ENCODE results near the gene KIAA1217. TPM values are rescaled to one million over a fixed set of nuclear protein-coding genes. Genes with fewer than 3 reads are reported as not detected.
A peak's percentile ranks its signal among the peaks of the same experiment; 100 is the strongest.

Gene KIAA1217
- total and polyA plus RNA-seq, 2 experiments from 2014 or later = 5.4 to 8.1 TPM

DNA sequence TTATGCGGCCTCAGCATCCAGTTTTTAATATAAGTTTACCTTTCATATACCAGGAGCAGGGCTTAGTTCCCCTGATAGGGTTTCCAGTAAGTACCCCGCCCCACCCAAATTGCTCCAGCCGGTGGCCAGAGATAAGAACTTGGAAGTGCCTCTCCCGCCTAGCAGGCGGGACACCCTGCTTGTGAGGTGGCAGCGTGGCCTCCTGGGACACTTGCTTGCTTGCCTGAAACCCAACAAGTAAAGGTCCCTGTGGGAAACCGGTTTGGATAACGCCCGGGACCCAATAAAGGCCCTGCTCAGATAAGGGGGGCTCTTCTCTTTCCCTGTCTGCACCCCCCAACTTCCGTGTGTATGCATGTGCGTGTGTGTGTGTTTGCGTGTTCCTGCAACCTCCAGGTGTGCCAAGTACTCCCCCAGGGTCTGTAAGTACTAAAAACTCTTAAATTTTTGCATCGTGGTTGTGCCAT, 360.4 kb downstream of the KIAA1217 start:
- no peaks in the 10 kb centered on the region for H3F3A ChIP-seq (ENCODE audit: insufficient read depth)
- no peak overlapping the region for H3K4me2 ChIP-seq (ENCODE audit: unreplicated experiment)
- 81 to 86% methylated on average over 13 of the region's 13 CpGs for WGBS, 2 experiments (ENCODE audit: low coverage in 1 of 2, low lambda C conversion rate in 2 of 2, missing lambda C conversion rate in 2 of 2)
- H3K79me2 ChIP-seq (ENCODE audit: insufficient read depth) = no peaks in the 10 kb centered on the region
- H3K9ac ChIP-seq = no peak overlapping the region
- TF ChIP-seq EZH2phosphoT487 (IDR thresholded peaks at IDR 0.05; ENCODE audit: insufficient read depth, low read depth) (no peak), EZH2 (IDR thresholded peaks at IDR 0.05; ENCODE audit: insufficient read depth, poor library complexity, severe bottlenecking) (no peak)
- no peaks in the 10 kb centered on the region for H3K4me1 ChIP-seq (ENCODE audit: insufficient read depth)
- no peak overlapping the region for H3K27ac ChIP-seq
- in situ Hi-C loops (cut with MboI) = no loop called here
- H3K9me2 ChIP-seq (ENCODE audit: insufficient read depth) = no peaks in the 10 kb centered on the region
- H4K20me1 ChIP-seq (ENCODE audit: insufficient read depth) = no peaks in the 10 kb centered on the region
- no peak overlapping the region for H2AFZ ChIP-seq
- no peaks in the 10 kb centered on the region for H3K27me3 ChIP-seq (replicated peaks; ENCODE audit: insufficient read depth)
- H3K36me3 ChIP-seq (ENCODE audit: low read depth) = no peaks in the 10 kb centered on the region
- no peak for DNase-seq
- no peak overlapping the region for H3K4me3 ChIP-seq
- no peaks in the 10 kb centered on the region for H3K9me3 ChIP-seq (ENCODE audit: low read depth)

DNA sequence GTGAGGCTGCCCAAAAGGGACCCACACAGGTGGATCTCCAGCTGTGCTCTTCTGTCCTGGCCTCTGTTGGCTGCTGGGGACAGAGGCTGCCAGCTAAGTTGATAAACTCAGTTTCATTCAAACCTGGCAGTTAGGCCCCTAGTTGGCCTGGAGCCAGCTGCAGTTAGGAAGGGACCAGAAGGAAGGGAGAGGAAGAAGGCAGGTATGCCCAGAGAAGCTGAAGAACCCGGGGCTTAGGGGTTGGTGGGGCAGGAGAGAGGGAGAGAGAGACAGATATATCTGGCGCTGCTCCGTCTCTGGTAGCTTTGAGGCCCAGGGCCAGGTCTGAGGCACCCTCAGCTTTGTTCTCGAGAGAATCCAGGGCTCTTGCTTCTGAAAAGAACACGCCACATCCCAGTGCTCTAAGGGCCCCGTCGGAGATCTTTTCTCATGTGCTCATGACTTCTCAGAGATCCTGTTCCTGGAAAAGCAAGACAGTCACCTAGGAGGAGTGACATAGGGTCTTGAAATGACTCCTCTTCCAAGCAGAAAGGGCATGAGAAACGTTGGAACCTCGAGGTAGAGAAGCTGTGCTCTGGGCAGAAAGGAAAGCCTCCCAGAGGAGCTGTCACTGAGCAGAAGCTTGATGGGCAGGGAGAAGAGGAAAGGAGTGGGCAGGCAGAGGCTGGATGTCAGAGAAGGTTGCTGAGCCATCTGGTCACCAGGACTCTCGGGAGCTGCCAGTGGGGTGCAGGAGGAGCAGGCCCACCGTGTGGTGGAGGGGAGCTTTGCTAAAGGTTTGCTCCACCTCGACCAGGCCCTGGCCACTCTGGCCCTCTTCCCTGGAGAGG, 361.1 kb downstream of the KIAA1217 start:
- Histone ChIP-seq H3K9ac (no peak overlapping the region), H3F3A (ENCODE audit: insufficient read depth) (0 out of 2 replicates have a peak, but pooled peaks cover 4% of the 10 kb centered on the region), H3K79me2 (ENCODE audit: insufficient read depth) (no peaks in the 10 kb centered on the region), H3K27ac (no peak overlapping the region), H3K4me3 (no peak overlapping the region), H3K9me3 (ENCODE audit: low read depth) (no peaks in the 10 kb centered on the region), H3K4me1 (ENCODE audit: insufficient read depth) (no peaks in the 10 kb centered on the region), H3K27me3 (replicated peaks; ENCODE audit: insufficient read depth) (no peaks in the 10 kb centered on the region), H4K20me1 (ENCODE audit: insufficient read depth) (no peaks in the 10 kb centered on the region), H2AFZ (no peak overlapping the region), H3K4me2 (ENCODE audit: unreplicated experiment) (no peak overlapping the region), H3K9me2 (ENCODE audit: insufficient read depth) (no peaks in the 10 kb centered on the region), H3K36me3 (ENCODE audit: low read depth) (no peaks in the 10 kb centered on the region)
- WGBS, 2 experiments (ENCODE audit: low coverage in 1 of 2, low lambda C conversion rate in 2 of 2, missing lambda C conversion rate in 2 of 2) = 52 to 56% methylated on average over 12 of the region's 12 CpGs
- no peak for DNase-seq
- in situ Hi-C loops (cut with MboI) = no loop called here
- TF ChIP-seq EZH2 (IDR thresholded peaks at IDR 0.05; ENCODE audit: insufficient read depth, poor library complexity, severe bottlenecking) = no peak
- TF ChIP-seq EZH2phosphoT487 (IDR thresholded peaks at IDR 0.05; ENCODE audit: insufficient read depth, low read depth) = no peak

DNA sequence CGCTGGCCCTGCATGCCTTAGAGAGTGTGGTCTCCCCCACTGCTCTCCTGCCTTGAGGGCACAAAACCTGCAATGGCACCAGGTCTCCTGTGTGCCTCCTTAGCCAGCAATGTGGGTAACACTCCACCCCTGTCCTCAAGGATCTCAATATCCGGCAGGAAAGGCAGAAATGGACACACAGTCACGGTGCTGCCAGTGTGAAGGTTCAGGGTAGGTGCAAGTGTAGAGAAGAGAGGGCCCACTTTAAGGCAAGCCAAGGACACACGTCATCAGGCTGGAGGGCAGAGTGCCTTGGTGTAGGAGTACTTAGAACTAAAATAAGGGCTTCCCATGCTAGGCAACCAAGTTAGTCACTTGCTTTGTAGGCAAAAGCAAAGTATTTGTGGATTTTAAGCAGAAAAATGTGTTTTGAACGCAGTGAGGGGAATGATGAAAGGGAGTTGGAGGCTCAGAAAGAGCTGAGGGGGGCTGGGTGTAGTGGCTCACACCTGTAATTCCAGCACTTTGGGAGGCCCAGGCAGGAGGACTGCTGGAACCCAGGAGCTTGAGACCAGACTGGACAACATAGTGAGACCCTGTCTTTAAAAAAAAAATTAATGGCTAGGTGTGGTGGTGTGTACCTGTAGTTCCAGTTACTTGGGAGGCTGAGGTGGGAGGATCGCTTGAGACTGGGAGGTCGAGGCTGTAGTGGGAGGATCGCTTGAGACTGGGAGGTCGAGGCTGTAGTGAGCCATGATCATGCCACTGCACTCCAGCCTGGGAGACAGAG, 361.9 kb downstream of the KIAA1217 start:
- in situ Hi-C loops (cut with MboI) = no loop called here
- Histone ChIP-seq H3K27ac (no peak overlapping the region), H3K9me2 (ENCODE audit: insufficient read depth) (no peaks in the 10 kb centered on the region)

DNA sequence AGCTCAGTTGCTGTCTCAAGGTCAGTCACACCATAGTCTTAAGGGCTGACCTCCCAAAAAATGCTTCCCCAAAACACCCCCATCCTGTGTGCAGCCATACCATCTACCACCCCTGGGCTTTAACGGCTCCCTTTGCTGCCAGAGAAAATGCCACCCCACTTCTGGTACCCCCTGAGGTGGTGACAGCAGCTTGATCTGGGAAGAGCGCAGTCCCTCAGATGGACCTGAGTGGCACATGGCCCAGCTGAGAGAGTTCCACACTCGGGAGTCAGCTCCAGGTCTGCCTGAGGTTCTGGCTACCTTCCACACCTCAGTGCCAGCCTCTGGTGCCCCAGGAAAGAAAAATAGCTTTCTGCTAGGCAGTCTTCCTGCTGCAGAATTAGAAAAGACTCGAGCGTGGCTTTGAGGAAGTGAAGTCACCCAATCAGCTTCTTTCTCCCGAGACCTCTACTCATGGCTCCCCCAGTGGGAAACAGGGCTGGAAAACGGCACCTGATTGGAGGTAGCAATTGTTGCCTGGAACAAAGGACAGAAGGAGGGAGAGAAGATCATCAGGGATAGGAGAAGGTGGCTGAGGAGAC, 363.0 kb downstream of the KIAA1217 start:
- Histone ChIP-seq H3K9me2 (ENCODE audit: insufficient read depth) (no peaks in the 10 kb centered on the region), H3K4me3 (no peak overlapping the region), H3K36me3 (ENCODE audit: low read depth) (no peaks in the 10 kb centered on the region), H3K79me2 (ENCODE audit: insufficient read depth) (no peaks in the 10 kb centered on the region), H3K9me3 (ENCODE audit: low read depth) (no peaks in the 10 kb centered on the region), H3K4me2 (ENCODE audit: unreplicated experiment) (no peak overlapping the region), H3K27me3 (replicated peaks; ENCODE audit: insufficient read depth) (no peaks in the 10 kb centered on the region), H2AFZ (no peak overlapping the region), H3K27ac (no peak overlapping the region), H3F3A (ENCODE audit: insufficient read depth) (peaks cover 16% of the 10 kb centered on the region; the same call in 1 of the 2 replicates), H3K9ac (no peak overlapping the region), H4K20me1 (ENCODE audit: insufficient read depth) (no peaks in the 10 kb centered on the region), H3K4me1 (ENCODE audit: insufficient read depth) (no peaks in the 10 kb centered on the region)
- TF ChIP-seq EZH2phosphoT487 (IDR thresholded peaks at IDR 0.05; ENCODE audit: insufficient read depth, low read depth) = no peak
- TF ChIP-seq EZH2 (IDR thresholded peaks at IDR 0.05; ENCODE audit: insufficient read depth, poor library complexity, severe bottlenecking) = no peak
- no peak for DNase-seq
- 70 to 75% methylated on average over 7 of the region's 7 CpGs for WGBS, 2 experiments (ENCODE audit: low coverage in 1 of 2, low lambda C conversion rate in 2 of 2, missing lambda C conversion rate in 2 of 2)
- in situ Hi-C loops (cut with MboI) = no loop called here

More for the DNA sequence above, 361.9 kb downstream of the KIAA1217 start:
- WGBS, 2 experiments (ENCODE audit: low coverage in 1 of 2, low lambda C conversion rate in 2 of 2, missing lambda C conversion rate in 2 of 2) = 65 to 69% methylated on average over 9 of the region's 9 CpGs
- DNase-seq = peak; percentile 37
- Histone ChIP-seq H3F3A (ENCODE audit: insufficient read depth) (peaks cover 9% of the 10 kb centered on the region; the same call in 1 of the 2 replicates), H2AFZ (no peak overlapping the region), H3K9me3 (ENCODE audit: low read depth) (no peaks in the 10 kb centered on the region), H3K36me3 (ENCODE audit: low read depth) (no peaks in the 10 kb centered on the region), H3K79me2 (ENCODE audit: insufficient read depth) (no peaks in the 10 kb centered on the region), H4K20me1 (ENCODE audit: insufficient read depth) (no peaks in the 10 kb centered on the region), H3K27me3 (replicated peaks; ENCODE audit: insufficient read depth) (no peaks in the 10 kb centered on the region), H3K4me3 (no peak overlapping the region), H3K9ac (no peak overlapping the region), H3K4me2 (ENCODE audit: unreplicated experiment) (no peak overlapping the region), H3K4me1 (ENCODE audit: insufficient read depth) (no peaks in the 10 kb centered on the region)
- TF ChIP-seq EZH2phosphoT487 (IDR thresholded peaks at IDR 0.05; ENCODE audit: insufficient read depth, low read depth) (no peak), EZH2 (IDR thresholded peaks at IDR 0.05; ENCODE audit: insufficient read depth, poor library complexity, severe bottlenecking) (no peak)

Measured in GM23248 (cell line).